Tibial artery (tissue), 4 donors: Measurements from ENCODE around the gene SELENOV.

Source experiments
- DNase-seq, 2 donors: peaks; one replicate each; pipeline ENCODE4 v3.0.0-alpha.2; 2019
- H3K27ac ChIP-seq, 2 donors: fragments of 200-600 bp; sonication (generic) in 1 of 2; 1 replicate in 1 of 2; 2 replicates in 1 of 2; pipeline ENCODE4 v1.5.1; 2018 to 2019; ENCODE audit warnings: mild to moderate bottlenecking in 1 of 2
- H3K27me3 ChIP-seq, 2 donors: fragments of 200-600 bp; sonication (generic) in 1 of 2; one replicate each; pipeline versions ENCODE4 v1.5.1 to v1.6.0; 2016 to 2019
- H3K36me3 ChIP-seq, 3 donors: fragments of 200-600 bp; sonication (generic) in 2 of 3; one replicate each; pipeline ENCODE4 v1.5.1; 2016 to 2019; ENCODE audit warnings: mild to moderate bottlenecking in 2 of 3
- H3K4me1 ChIP-seq, 4 donors: fragments of 200-600 bp; sonication (generic) in 2 of 4; 1 replicate in 3 of 4; 2 replicates in 1 of 4; pipeline ENCODE4 v1.5.1; 2016 to 2019
- H3K4me3 ChIP-seq, 2 donors: fragments of 200-600 bp; sonication (generic) in 1 of 2; 1 replicate in 1 of 2; 2 replicates in 1 of 2; pipeline ENCODE4 v1.5.1; 2018 to 2019; ENCODE audit warnings: mild to moderate bottlenecking in 2 of 2
- H3K9me3 ChIP-seq, 3 donors: fragments of 200-600 bp; sonication (generic) in 1 of 3; one replicate each; pipeline ENCODE4 v1.5.1; 2016 to 2019
- intact Hi-C: fragments of 100-400 bp; cut with DNase I; formaldehyde crosslinking; loops from one replicate; pipeline ENCODE4 v1.15.0; 2023; ENCODE audit warnings: low total_unique reads
- TF ChIP-seq, protein P1 (sequence below), 2 experiments: fragments of 200-600 bp in 1 of 2; fragments of 450-650 bp in 1 of 2; IDR thresholded peaks; one replicate each; pipeline ENCODE4 v1.5.1; 2017 to 2019; ENCODE audit warnings: antibody characterized with exemption in 2 of 2, mild to moderate bottlenecking in 1 of 2, moderate library complexity in 1 of 2

SELENOV gene

DNA sequence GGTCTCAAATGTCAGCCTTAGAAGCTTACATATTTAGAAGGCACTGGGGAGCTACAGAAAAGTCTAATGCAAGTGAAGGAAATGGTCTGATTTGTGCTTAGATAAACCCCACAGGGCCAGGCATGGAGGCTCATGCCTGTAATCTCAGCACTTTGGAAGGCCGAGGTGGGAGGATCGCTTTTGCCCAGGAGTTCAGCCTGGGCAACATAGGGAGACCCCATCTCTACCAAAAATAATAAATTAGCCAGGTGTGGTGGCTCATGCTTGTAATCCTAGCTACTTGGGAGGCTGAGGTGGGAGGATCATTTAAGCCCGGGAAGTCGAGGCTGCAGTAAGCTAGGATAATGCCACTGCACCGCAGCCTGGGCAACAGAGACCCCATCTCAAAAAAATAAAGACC, 18.9 kb upstream of the SELENOV start:
- peaks cover 0 to 18% (median 17%) of the 10 kb centered on the region in 4 donors for H3K4me1 ChIP-seq
- intact Hi-C loops: no loop called here
- TF ChIP-seq, protein P1, sequence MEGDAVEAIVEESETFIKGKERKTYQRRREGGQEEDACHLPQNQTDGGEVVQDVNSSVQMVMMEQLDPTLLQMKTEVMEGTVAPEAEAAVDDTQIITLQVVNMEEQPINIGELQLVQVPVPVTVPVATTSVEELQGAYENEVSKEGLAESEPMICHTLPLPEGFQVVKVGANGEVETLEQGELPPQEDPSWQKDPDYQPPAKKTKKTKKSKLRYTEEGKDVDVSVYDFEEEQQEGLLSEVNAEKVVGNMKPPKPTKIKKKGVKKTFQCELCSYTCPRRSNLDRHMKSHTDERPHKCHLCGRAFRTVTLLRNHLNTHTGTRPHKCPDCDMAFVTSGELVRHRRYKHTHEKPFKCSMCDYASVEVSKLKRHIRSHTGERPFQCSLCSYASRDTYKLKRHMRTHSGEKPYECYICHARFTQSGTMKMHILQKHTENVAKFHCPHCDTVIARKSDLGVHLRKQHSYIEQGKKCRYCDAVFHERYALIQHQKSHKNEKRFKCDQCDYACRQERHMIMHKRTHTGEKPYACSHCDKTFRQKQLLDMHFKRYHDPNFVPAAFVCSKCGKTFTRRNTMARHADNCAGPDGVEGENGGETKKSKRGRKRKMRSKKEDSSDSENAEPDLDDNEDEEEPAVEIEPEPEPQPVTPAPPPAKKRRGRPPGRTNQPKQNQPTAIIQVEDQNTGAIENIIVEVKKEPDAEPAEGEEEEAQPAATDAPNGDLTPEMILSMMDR (IDR thresholded peaks at IDR 0.05): no peak
- no peaks in the 10 kb centered on the region for H3K9me3 ChIP-seq
- H3K4me3 ChIP-seq: no peak overlapping the region
- H3K27me3 ChIP-seq: peaks cover 0 to 51% of the 10 kb centered on the region in 2 donors
- no peak for DNase-seq
- peaks cover under 1 to 13% (median 5%) of the 10 kb centered on the region in 3 donors for H3K36me3 ChIP-seq
- H3K27ac ChIP-seq: no peak overlapping the region

- intact Hi-C loops: no loop called here
- no peak overlapping the region for H3K4me3 ChIP-seq
These were observed 17.3 kb upstream of the SELENOV start for GRCh38 chr19:39497701-39497995.

DNA sequence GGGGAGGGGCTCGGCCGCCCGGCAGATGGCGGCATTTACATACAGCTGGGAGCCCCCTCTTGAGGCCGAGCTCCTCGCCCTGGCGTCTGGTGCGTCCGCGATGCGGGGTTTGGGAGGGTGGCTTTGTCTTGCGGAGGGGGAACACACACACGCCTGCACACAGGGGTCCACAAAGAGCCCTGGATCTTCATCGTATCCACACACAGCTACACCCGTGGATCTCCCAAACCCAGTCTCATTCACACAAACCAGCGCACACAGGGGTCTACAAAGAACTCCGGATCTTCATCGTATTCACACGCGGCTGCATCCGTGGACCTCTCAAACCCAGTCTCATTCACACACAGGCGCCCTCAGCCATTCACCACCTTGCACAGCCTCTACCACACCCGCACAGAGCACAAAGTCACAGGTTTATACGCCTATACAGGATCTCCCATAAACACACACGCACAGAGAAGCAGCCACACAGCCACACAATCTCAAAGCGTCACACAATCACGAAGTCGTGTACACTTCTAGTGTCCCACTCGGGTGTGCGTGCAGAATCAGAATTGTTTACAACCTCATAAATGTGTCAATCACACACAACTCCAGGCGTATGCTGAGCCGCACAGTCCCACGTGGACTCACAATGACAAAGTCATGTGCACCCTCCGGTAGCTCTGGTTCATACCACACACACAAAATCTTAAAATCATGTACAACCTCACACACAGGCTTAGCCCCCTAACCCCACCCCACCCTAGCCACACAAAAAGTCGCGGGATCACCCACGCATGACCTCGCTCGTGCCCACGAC, 16.7 kb upstream of the SELENOV start:
- H3K36me3 ChIP-seq: no peaks in the 10 kb centered on the region
- no peak overlapping the region for H3K27ac ChIP-seq
- peaks cover 0 to 66% of the 10 kb centered on the region in 2 donors for H3K27me3 ChIP-seq
- intact Hi-C loops: no loop called here
- TF ChIP-seq, protein P1 (IDR thresholded peaks at IDR 0.05): no peak
- H3K4me1 ChIP-seq: peaks cover 0 to 25% (median 17%) of the 10 kb centered on the region in 4 donors
- H3K4me3 ChIP-seq: no peak overlapping the region
- H3K9me3 ChIP-seq: no peaks in the 10 kb centered on the region
- no peak for DNase-seq

More at GRCh38 chr19:39497701-39497995, 17.3 kb upstream of the SELENOV start:
- H3K36me3 ChIP-seq: no peaks in the 10 kb centered on the region
- H3K9me3 ChIP-seq: no peaks in the 10 kb centered on the region
- TF ChIP-seq, protein P1 (IDR thresholded peaks at IDR 0.05): no peak
- peaks cover 0 to 20% (median 17%) of the 10 kb centered on the region in 4 donors for H3K4me1 ChIP-seq
- DNase-seq: no peak
- no peak overlapping the region for H3K27ac ChIP-seq
- peaks cover 0 to 60% of the 10 kb centered on the region in 2 donors for H3K27me3 ChIP-seq

DNA sequence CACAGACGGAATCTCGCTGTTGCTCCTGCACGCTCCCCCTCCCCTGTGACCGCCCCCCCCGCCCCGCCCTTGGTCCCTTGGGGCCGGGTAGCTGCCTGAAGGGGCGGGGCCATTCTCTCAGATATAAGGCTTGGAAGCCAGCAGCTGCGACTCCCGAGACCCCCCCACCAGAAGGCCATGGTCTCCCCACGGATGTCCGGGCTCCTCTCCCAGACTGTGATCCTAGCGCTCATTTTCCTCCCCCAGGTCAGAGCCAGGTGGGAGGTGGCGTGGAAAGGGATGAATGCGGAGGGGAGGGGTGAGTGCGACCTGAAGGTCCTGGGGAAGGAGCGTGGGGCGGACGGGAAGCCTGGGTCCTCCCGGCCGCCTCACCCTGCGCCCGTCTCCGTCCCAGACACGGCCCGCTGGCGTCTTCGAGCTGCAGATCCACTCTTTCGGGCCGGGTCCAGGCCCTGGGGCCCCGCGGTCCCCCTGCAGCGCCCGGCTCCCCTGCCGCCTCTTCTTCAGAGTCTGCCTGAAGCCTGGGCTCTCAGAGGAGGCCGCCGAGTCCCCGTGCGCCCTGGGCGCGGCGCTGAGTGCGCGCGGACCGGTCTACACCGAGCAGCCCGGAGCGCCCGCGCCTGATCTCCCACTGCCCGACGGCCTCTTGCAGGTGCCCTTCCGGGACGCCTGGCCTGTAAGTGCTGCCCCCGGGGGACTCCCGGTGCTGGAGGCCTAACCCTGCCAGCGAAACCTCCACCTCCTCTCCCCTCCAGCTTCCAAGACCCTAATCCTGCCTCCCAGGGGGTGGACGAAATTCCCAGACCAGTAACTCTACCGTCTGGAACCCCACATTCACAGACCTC, 15.9 kb upstream of the SELENOV start, which contains the start of gene DLL3:
TSS of gene DLL3 (plus strand) at position 150 of the 845 bp plus-strand sequence. CDS start at position 178, 28 bp downstream.
- H3K4me3 ChIP-seq: no peak within 1 kb of the TSS

GRCh38 chr19:39499932-39500331, 15.0 kb upstream of the SELENOV start:
- Histone ChIP-seq H3K9me3 (no peaks in the 10 kb centered on the region), H3K27ac (no peak overlapping the region), H3K4me3 (no peak overlapping the region), H3K27me3 (peaks cover 0 to 83% of the 10 kb centered on the region in 2 donors), H3K4me1 (peaks cover 0 to 25% (median 17%) of the 10 kb centered on the region in 4 donors), H3K36me3 (no peaks in the 10 kb centered on the region)
- intact Hi-C loops: no loop called here
- no peak for DNase-seq
- TF ChIP-seq, protein P1 (IDR thresholded peaks at IDR 0.05): no peak

More for the DNA sequence above, 15.9 kb upstream of the SELENOV start, which contains the start of gene DLL3:
- Histone ChIP-seq H3K9me3 (no peaks in the 10 kb centered on the region), H3K36me3 (no peaks in the 10 kb centered on the region), H3K27me3 (peaks cover 0 to 74% of the 10 kb centered on the region in 2 donors), H3K4me1 (peaks cover 0 to 25% (median 17%) of the 10 kb centered on the region in 4 donors), H3K27ac (no peak within 1 kb of the TSS)
- no peak for DNase-seq
- intact Hi-C loops: no loop called here
- TF ChIP-seq, protein P1 (IDR thresholded peaks at IDR 0.05): no peak
